Stomach smooth muscle (tissue), 2 donors: ENCODE data around the gene NOXO1.
"Not testable (repeated sequence)": the region's sequence is repeated elsewhere in the genome, so short reads cannot be mapped to it uniquely, and the experiment has no call there.

Source experiments
- H3K27ac ChIP-seq: one replicate; pipeline ENCODE4 v1.7.0; 2013; ENCODE audit warnings: mild to moderate bottlenecking, low read length, inconsistent platforms
- H3K27me3 ChIP-seq, 2 donors: one replicate each; pipeline ENCODE4 v1.7.0; 2013; ENCODE audit warnings: low read length in 2 of 2; ENCODE audit not compliant: insufficient read depth in 2 of 2, control insufficient read depth in 1 of 2
- H3K36me3 ChIP-seq, 2 donors: one replicate each; pipeline ENCODE4 v1.7.0; 2013; ENCODE audit warnings: low read length in 2 of 2; ENCODE audit not compliant: control insufficient read depth in 2 of 2, insufficient read depth in 2 of 2
- H3K4me1 ChIP-seq: one replicate; pipeline ENCODE4 v1.7.0; 2013; ENCODE audit warnings: low read length; ENCODE audit not compliant: control insufficient read depth, insufficient read depth
- H3K4me3 ChIP-seq, 2 donors: one replicate each; pipeline ENCODE4 v1.7.0; 2013; ENCODE audit warnings: low read length in 2 of 2
- H3K9ac ChIP-seq, 2 donors: one replicate each; pipeline ENCODE4 v1.7.0; 2013; ENCODE audit warnings: low read length in 2 of 2, mild to moderate bottlenecking in 1 of 2
- H3K9me3 ChIP-seq, 2 donors: one replicate each; pipeline ENCODE4 v1.7.0; 2013; ENCODE audit warnings: low read length in 2 of 2; ENCODE audit not compliant: control insufficient read depth in 2 of 2
- donor health status: healthy.
- donor health status: Pancreatic carcinoma.

The NOXO1 gene

GRCh38 chr16:1942810-1943726 is 38.2 kb downstream of the NOXO1 start, which contains the start of gene MSRB1:
MSRB1 (minus strand) TSS chr16:1943199; CDS start chr16:1943156, 43 bp downstream.
- Histone ChIP-seq H3K27me3 (no peaks in the 10 kb centered on the region), H3K4me1 (peaks cover 25% of the 10 kb centered on the region), H3K27ac (peak within 1 kb of the TSS; percentile 90), H3K4me3 (peak within 1 kb of the TSS; percentile 84 to 90), H3K36me3 (peaks cover 14 to 16% of the 10 kb centered on the region in 2 donors), H3K9ac (peak within 1 kb of the TSS; percentile 85 to 90), H3K9me3 (no peaks in the 10 kb centered on the region)

GRCh38 chr16:1942047-1942809 is 39.0 kb downstream of the NOXO1 start:
- peak overlapping the region; percentile 90 for H3K27ac ChIP-seq
- H3K27me3 ChIP-seq = no peaks in the 10 kb centered on the region
- peaks cover 16% of the 10 kb centered on the region in 2 donors for H3K36me3 ChIP-seq
- H3K4me3 ChIP-seq = peak overlapping the region; percentile 84 to 90
- H3K9me3 ChIP-seq = no peaks in the 10 kb centered on the region
- peak overlapping the region; percentile 85 to 90 for H3K9ac ChIP-seq
- peaks cover 25% of the 10 kb centered on the region for H3K4me1 ChIP-seq

- H3K27ac ChIP-seq = peak overlapping the region; percentile 90
- no peaks in the 10 kb centered on the region for H3K27me3 ChIP-seq
- no peaks in the 10 kb centered on the region for H3K9me3 ChIP-seq
- H3K4me1 ChIP-seq = peaks cover 25% of the 10 kb centered on the region
- peaks cover 16 to 21% of the 10 kb centered on the region in 2 donors for H3K36me3 ChIP-seq
- peak overlapping the region; percentile 84 to 90 for H3K4me3 ChIP-seq
- peak overlapping the region; percentile 29 to 90 for H3K9ac ChIP-seq
Observed at GRCh38 chr16:1941162-1942046, 39.9 kb downstream of the NOXO1 start.

GRCh38 chr16:1940273-1941161 is 40.8 kb downstream of the NOXO1 start:
- Histone ChIP-seq H3K9ac (no peak overlapping the region), H3K27ac (no peak overlapping the region), H3K4me3 (no peak overlapping the region)

GRCh38 chr16:1939833-1940232 is 41.4 kb downstream of the NOXO1 start:
- H3K27ac ChIP-seq = not testable (repeated sequence)

More at GRCh38 chr16:1940273-1941161, 40.8 kb downstream of the NOXO1 start:
- no peaks in the 10 kb centered on the region for H3K27me3 ChIP-seq
- H3K36me3 ChIP-seq = peaks cover 16 to 21% of the 10 kb centered on the region in 2 donors
- H3K4me1 ChIP-seq = peaks cover 25% of the 10 kb centered on the region
- H3K9me3 ChIP-seq = no peaks in the 10 kb centered on the region

GRCh38 chr16:1938910-1939309 is 42.4 kb downstream of the NOXO1 start:
- Histone ChIP-seq H3K4me3 (no peak overlapping the region), H3K9ac (no peak overlapping the region), H3K4me1 (peaks cover 25% of the 10 kb centered on the region), H3K27ac (no peak overlapping the region), H3K27me3 (no peaks in the 10 kb centered on the region), H3K9me3 (no peaks in the 10 kb centered on the region), H3K36me3 (peaks cover 16 to 21% of the 10 kb centered on the region in 2 donors)

More at GRCh38 chr16:1939833-1940232, 41.4 kb downstream of the NOXO1 start:
- H3K9ac ChIP-seq, H3K4me3 ChIP-seq, H3K9me3 ChIP-seq, H3K27me3 ChIP-seq: not testable (repeated sequence)
- Histone ChIP-seq H3K36me3 (peaks cover 16 to 21% of the 10 kb centered on the region in 2 donors), H3K4me1 (peaks cover 25% of the 10 kb centered on the region)

- Histone ChIP-seq H3K36me3 (peaks cover 16 to 21% of the 10 kb centered on the region in 2 donors), H3K27me3 (peaks cover 0 to 2% of the 10 kb centered on the region in 2 donors), H3K9me3 (no peaks in the 10 kb centered on the region), H3K4me3 (no peak overlapping the region), H3K27ac (no peak overlapping the region), H3K9ac (no peak overlapping the region), H3K4me1 (peaks cover 19% of the 10 kb centered on the region)
Observed at GRCh38 chr16:1938316-1938715, 43.0 kb downstream of the NOXO1 start.

GRCh38 chr16:1936945-1937479 is 44.3 kb downstream of the NOXO1 start:
- H3K27me3 ChIP-seq = peaks cover 2% of the 10 kb centered on the region in 2 donors
- no peak overlapping the region for H3K27ac ChIP-seq
- no peaks in the 10 kb centered on the region for H3K9me3 ChIP-seq
- H3K4me3 ChIP-seq = no peak overlapping the region
- peaks cover 12% of the 10 kb centered on the region for H3K4me1 ChIP-seq
- H3K36me3 ChIP-seq = peaks cover 16 to 21% of the 10 kb centered on the region in 2 donors
- H3K9ac ChIP-seq = no peak overlapping the region

- H3K9ac ChIP-seq = no peak overlapping the region
- no peaks in the 10 kb centered on the region for H3K9me3 ChIP-seq
- H3K36me3 ChIP-seq = peaks cover 4 to 6% of the 10 kb centered on the region in 2 donors
- H3K27me3 ChIP-seq = peaks cover 2% of the 10 kb centered on the region in 2 donors
- H3K4me3 ChIP-seq = no peak overlapping the region
- peaks cover 4% of the 10 kb centered on the region for H3K4me1 ChIP-seq
- no peak overlapping the region for H3K27ac ChIP-seq
Observed at GRCh38 chr16:1933097-1933661, 48.1 kb downstream of the NOXO1 start.
